Activated CD4-positive, alpha-beta T cell treated with anti-CD3 and anti-CD28 coated beads for 36 hours (primary cell): ENCODE measurements around the gene MEDAG. TPM values are rescaled to one million over a fixed set of nuclear protein-coding genes. Genes with fewer than 3 reads are reported as not detected.

ENCODE experiments used
- ATAC-seq: fragments of 200-7000 bp; cut with Tn5 transposase; one replicate; pipeline ENCODE4 v1.10.0; 2021; ENCODE audit warnings: mild to moderate bottlenecking, moderate library complexity
- CTCF ChIA-PET: fragments of 350-600 bp; sonication (Branson Sonifier 250); formaldehyde crosslinking; loops from one replicate; lab custom pipeline; 2021; ENCODE audit warnings: antibody characterized with exemption; lab: Charles Lee
- POLR2A ChIA-PET: fragments of 350-600 bp; sonication (Branson Sonifier 250); formaldehyde crosslinking; loops from one replicate; lab custom pipeline; 2021; ENCODE audit warnings: antibody characterized with exemption, inconsistent platforms; lab: Charles Lee
- DNase-seq: peaks from one replicate; pipeline ENCODE4 v3.0.0-alpha.2; 2020
- H3K27ac Mint-ChIP-seq: one replicate; pipeline ENCODE4 v1.8.0; 2021; ENCODE audit warnings: mixed read lengths
- H3K27me3 Mint-ChIP-seq: one replicate; pipeline ENCODE4 v1.8.0; 2021; ENCODE audit warnings: mixed read lengths
- H3K36me3 Mint-ChIP-seq: one replicate; pipeline ENCODE4 v1.8.0; 2021; ENCODE audit warnings: low read depth, mixed read lengths
- H3K4me1 Mint-ChIP-seq: one replicate; pipeline ENCODE4 v1.8.0; 2021; ENCODE audit warnings: mixed read lengths
- H3K4me3 Mint-ChIP-seq: one replicate; pipeline ENCODE4 v1.8.0; 2021; ENCODE audit warnings: mild to moderate bottlenecking, moderate library complexity, mixed read lengths
- H3K9me3 Mint-ChIP-seq: one replicate; pipeline ENCODE4 v1.8.0; 2021; ENCODE audit warnings: low read depth, mixed read lengths
- intact Hi-C, 2 experiments: fragments of 100-400 bp; cut with DNase I in 1 of 2; cut with micrococcal nuclease in 1 of 2; formaldehyde crosslinking; loops; one replicate each; pipeline versions ENCODE4 v1.14.2 to v1.15.1; 2022 to 2024; cut with DNase I, micrococcal nuclease
- total RNA-seq, 2 experiments: library from RNA; stranded (reverse); gene quantifications; one replicate each; pipeline ENCODE4 v1.2.3, GENCODE V29; 2021

Gene MEDAG
- total RNA-seq, 2 experiments from 2014 or later: not detected

DNA sequence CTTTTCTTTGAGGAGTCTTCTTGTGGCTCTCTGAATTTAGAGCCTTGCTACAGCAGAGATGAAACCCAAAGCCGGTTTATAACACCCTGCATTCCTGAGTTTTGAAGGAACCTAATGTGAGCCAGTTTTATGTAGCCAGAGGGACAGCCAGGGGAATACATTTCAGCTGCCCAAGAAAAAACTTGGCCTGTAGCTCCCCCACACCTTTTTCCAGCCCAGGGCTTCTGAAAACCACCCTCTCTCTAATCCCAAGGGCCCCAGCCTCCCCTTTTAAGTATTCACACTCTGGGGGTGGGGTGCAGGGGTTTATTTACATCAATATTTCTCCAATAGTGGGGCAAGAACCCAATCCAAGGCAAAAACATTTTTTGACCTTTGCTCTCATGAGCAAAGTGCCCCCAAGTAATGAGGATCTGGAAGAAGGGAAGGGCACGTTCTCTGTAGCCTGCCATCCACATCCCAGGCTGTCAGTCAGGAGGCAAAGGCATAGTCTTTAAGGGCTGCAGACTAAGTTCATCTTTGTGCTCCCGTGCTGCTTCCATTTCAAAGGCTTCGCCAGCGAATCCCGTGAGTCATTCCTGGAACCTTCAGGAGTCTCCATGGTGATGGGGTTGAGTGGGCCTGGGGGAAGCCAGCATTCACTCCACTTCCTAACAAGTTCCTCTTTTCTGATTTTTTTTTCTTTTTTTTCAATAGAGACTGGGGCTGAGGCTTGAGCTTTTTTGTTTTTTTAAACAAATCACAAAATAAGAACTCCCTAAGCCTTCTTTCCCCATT is 33.2 kb upstream of the MEDAG start:
- no peaks in the 10 kb centered on the region for H3K9me3 Mint-ChIP-seq
- no peaks in the 10 kb centered on the region for H3K36me3 Mint-ChIP-seq
- H3K27me3 Mint-ChIP-seq: peaks cover 8% of the 10 kb centered on the region
- no peak overlapping the region for H3K27ac Mint-ChIP-seq
- no peak for ATAC-seq
- H3K4me3 Mint-ChIP-seq: no peak overlapping the region
- intact Hi-C loops: no loop called here
- ChIA-PET POLR2A (no interaction called here), CTCF (interaction anchor here (0.6 to 0.9 kb wide), 3 partner anchors 14 to 704 kb away, joined by 3 read pairs; no protein-coding TSS in a partner anchor)
- DNase-seq: no peak
- H3K4me1 Mint-ChIP-seq: no peaks in the 10 kb centered on the region

DNA sequence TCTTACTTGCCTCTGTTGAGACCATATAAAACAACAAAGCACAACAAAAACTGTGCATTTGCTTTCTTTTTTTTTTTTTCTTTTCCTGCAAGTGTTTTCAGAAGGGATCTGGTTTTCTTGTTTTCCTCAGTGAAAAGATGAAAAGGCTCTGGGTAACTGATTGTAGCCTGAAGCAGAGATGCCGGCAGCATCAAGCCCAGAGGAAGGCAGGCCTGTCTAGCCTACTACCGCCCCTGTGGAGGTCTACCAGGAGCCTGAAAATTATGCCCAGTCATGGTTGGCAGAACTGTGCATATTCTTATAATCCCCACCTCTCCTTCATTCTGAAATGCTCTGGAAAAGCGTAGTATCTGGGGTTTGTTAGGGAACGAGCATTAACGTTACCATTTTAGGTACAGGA is 32.6 kb upstream of the MEDAG start:
- no peak overlapping the region for H3K27ac Mint-ChIP-seq
- no peak for DNase-seq
- POLR2A ChIA-PET: no interaction called here
- CTCF ChIA-PET: interaction anchor here (0.6 to 1.3 kb wide), 2 partner anchors 8 to 30 kb away, joined by 3 to 4 read pairs; no protein-coding TSS in a partner anchor
- ATAC-seq: no peak
- intact Hi-C loops: no loop called here
- H3K4me1 Mint-ChIP-seq: no peaks in the 10 kb centered on the region
- H3K27me3 Mint-ChIP-seq: peaks cover 8% of the 10 kb centered on the region
- no peak overlapping the region for H3K4me3 Mint-ChIP-seq
- H3K9me3 Mint-ChIP-seq: no peaks in the 10 kb centered on the region
- no peaks in the 10 kb centered on the region for H3K36me3 Mint-ChIP-seq

DNA sequence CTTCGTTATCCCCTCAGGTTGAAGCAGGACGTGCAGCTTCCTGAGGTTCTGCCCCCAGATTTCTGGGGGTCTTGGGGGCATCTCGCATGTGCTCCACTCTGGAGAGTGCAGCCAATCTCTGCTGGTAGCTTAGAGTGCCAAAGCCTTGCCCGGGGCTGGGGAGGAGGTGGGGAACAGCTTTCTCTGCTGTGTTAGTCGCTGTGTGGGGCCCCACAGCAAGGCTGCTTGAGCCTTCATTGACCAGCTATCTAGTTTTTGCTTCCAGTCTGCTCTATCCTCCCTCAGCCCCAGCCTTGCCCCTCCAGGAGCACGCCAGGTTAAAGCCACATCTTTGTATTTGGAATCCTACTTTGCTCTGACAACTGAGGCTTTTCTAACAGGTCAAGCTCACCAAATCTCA is 32.0 kb upstream of the MEDAG start:
- no peaks in the 10 kb centered on the region for H3K4me1 Mint-ChIP-seq
- H3K36me3 Mint-ChIP-seq: no peaks in the 10 kb centered on the region
- ChIA-PET CTCF (interaction anchor here (0.7 to 1.3 kb wide), 2 partner anchors 8 to 290 kb away, joined by 3 to 4 read pairs; no protein-coding TSS in a partner anchor), POLR2A (no interaction called here)
- no peak for ATAC-seq
- H3K4me3 Mint-ChIP-seq: no peak overlapping the region
- DNase-seq: no peak
- intact Hi-C loops: no loop called here
- no peaks in the 10 kb centered on the region for H3K9me3 Mint-ChIP-seq
- peaks cover 8% of the 10 kb centered on the region for H3K27me3 Mint-ChIP-seq
- no peak overlapping the region for H3K27ac Mint-ChIP-seq

DNA sequence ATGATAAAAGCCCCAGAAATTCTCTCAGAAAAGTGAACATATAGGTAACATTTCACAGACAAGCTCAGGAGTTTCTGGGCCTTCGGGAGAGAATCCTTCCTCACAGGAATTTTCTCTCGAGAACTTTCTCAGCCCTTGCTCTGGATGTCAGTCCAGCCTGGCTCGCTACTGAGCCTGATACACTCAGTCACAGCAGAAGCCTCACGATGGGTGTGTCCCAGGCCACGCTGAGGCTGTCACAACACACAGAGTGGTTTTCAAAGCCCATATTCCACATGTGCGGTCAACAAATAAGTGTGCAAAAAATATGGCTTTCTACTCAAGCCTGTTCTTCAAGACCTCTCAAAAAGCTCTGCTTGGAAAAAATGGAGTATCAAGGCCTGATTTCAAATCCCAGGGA is 31.5 kb upstream of the MEDAG start:
- POLR2A ChIA-PET: no interaction called here
- ATAC-seq (no peak), DNase-seq (no peak)
- CTCF ChIA-PET: interaction anchor here (0.7 to 1.3 kb wide), 2 partner anchors 9 to 291 kb away, joined by 3 to 4 read pairs; no protein-coding TSS in a partner anchor
- Mint-ChIP-seq H3K27ac (no peak overlapping the region), H3K4me3 (no peak overlapping the region), H3K4me1 (no peaks in the 10 kb centered on the region), H3K9me3 (no peaks in the 10 kb centered on the region), H3K36me3 (no peaks in the 10 kb centered on the region), H3K27me3 (peaks cover 7% of the 10 kb centered on the region)
- intact Hi-C loops: no loop called here

DNA sequence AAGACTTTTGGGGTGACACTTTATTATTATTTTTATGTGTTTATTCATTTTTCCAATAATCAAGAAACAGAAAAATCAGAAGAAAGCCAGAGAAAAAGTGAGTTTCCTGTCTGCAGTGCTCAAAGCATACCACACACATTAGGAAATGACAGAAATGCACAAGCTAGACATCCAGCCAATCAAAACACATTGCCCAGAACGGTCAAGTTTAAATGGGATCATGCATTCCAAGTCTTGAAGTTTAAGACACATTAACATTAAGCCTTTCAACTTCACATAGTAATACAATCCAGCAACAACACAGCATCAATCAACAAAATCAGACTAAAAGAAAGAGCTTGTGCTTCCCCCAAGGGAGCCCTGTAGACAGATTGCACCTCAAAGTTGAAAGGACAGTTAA is 28.7 kb upstream of the MEDAG start:
- ChIA-PET POLR2A (no interaction called here), CTCF (interaction anchor here (3.7 kb wide), 1 partner anchor 12 kb away, joined by 15 read pairs; no protein-coding TSS in a partner anchor)
- H3K4me1 Mint-ChIP-seq: no peaks in the 10 kb centered on the region

DNA sequence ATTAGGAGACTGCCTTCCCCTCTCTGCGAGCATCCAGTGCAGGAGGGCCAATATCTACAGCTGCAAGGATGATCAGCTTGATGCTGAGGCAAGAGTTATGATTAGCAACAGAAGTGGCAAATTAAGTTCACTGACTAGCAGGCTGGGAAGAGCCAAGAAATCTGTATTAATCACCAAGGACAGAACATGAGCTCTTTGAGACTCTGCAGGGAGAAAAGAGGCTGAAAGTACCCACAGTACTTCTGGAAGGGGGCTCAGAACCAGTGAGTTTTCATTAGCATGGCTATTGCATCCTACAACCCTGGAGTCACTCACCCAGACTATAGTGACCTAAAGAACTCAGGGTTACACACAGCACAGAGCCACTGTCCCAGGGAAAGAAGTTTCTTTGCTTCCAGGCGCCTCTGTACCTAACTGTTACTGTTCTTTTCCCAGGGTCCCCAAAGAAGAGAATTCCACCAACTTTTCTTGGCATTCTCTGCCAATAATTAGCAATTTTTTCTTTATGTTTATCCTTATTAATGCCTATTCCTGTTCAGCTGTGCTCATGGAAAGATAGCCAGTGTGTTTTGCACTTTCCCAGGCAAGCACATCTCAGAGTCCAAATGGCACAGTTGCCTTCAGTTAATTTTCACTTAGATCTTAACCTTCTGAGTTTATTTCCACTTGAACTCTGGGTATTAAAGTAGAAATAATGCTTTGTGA is 25.8 kb upstream of the MEDAG start:
- H3K36me3 Mint-ChIP-seq: peaks cover 1% of the 10 kb centered on the region

More for the DNA sequence above, 28.7 kb upstream of the MEDAG start:
- H3K27me3 Mint-ChIP-seq: peaks cover 14% of the 10 kb centered on the region
- no peak for DNase-seq
- no peaks in the 10 kb centered on the region for H3K36me3 Mint-ChIP-seq
- ATAC-seq: no peak
- no peaks in the 10 kb centered on the region for H3K9me3 Mint-ChIP-seq
- intact Hi-C loops: no loop called here
- H3K4me3 Mint-ChIP-seq: no peak overlapping the region
- no peak overlapping the region for H3K27ac Mint-ChIP-seq

DNA sequence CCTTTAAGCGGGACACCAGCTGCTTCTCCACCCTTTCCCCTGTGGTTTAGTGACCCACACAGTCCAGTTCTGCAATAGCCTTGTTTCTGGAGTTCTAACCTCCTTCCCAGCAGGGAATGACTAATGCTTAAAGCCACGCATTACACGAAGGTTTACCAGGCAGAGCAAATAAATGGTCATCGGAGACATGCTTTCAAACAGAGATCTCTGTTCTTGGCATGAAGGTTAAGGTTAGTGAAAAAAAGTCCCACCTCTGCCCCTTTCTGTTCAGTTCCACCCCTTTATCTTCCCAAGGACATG is 25.3 kb upstream of the MEDAG start:
- H3K36me3 Mint-ChIP-seq: peaks cover 1% of the 10 kb centered on the region

More for the DNA sequence above, 25.8 kb upstream of the MEDAG start:
- H3K4me1 Mint-ChIP-seq: peaks cover 11% of the 10 kb centered on the region
- no peak for DNase-seq
- CTCF ChIA-PET: interaction anchor here (0.6 to 3.7 kb wide), 3 partner anchors 15 to 89 kb away, joined by 3 to 15 read pairs (median 3); no protein-coding TSS in a partner anchor
- intact Hi-C loops: no loop called here
- POLR2A ChIA-PET: no interaction called here
- ATAC-seq: no peak
- H3K4me3 Mint-ChIP-seq: no peak overlapping the region
- peaks cover 7% of the 10 kb centered on the region for H3K9me3 Mint-ChIP-seq
- no peak overlapping the region for H3K27ac Mint-ChIP-seq
- peaks cover 16% of the 10 kb centered on the region for H3K27me3 Mint-ChIP-seq

DNA sequence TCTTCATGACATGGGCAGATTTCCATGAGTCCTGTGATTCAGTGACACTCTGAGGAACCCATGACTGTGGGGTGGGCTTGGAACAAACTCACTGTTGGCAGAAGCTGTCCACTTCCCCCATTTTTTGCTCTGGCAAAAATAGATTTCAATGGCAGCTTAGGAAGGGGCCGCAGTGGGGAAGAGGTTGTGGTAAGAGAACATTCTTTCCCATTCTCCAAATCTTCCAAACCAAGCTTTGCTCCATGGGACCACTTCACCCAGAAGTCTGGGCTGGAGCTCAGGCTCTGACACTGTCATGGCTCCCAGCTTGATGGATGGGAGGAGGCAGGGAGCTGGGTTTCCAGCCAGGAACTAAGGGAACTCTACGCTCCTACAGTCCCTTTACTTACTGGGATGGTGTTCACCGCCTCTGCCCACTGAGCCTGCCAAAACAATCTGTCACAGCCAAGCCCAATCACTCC is 24.9 kb upstream of the MEDAG start:
- no peak for DNase-seq
- peaks cover 1% of the 10 kb centered on the region for H3K36me3 Mint-ChIP-seq
- H3K9me3 Mint-ChIP-seq: peaks cover 7% of the 10 kb centered on the region
- no peak overlapping the region for H3K27ac Mint-ChIP-seq
- H3K4me1 Mint-ChIP-seq: peaks cover 12% of the 10 kb centered on the region
- H3K4me3 Mint-ChIP-seq: no peak overlapping the region
- no peak for ATAC-seq
- peaks cover 17% of the 10 kb centered on the region for H3K27me3 Mint-ChIP-seq
- ChIA-PET CTCF (no interaction called here), POLR2A (no interaction called here)
- intact Hi-C loops: no loop called here

More for the DNA sequence above, 25.3 kb upstream of the MEDAG start:
- ChIA-PET CTCF (interaction anchor here (0.6 kb wide), 1 partner anchor 41 kb away, joined by 3 read pairs; no protein-coding TSS in a partner anchor), POLR2A (no interaction called here)
- Mint-ChIP-seq H3K27me3 (peaks cover 17% of the 10 kb centered on the region), H3K4me1 (peaks cover 12% of the 10 kb centered on the region), H3K27ac (no peak overlapping the region), H3K9me3 (peaks cover 7% of the 10 kb centered on the region), H3K4me3 (no peak overlapping the region)
- no peak for DNase-seq
- no peak for ATAC-seq
- intact Hi-C loops: no loop called here

DNA sequence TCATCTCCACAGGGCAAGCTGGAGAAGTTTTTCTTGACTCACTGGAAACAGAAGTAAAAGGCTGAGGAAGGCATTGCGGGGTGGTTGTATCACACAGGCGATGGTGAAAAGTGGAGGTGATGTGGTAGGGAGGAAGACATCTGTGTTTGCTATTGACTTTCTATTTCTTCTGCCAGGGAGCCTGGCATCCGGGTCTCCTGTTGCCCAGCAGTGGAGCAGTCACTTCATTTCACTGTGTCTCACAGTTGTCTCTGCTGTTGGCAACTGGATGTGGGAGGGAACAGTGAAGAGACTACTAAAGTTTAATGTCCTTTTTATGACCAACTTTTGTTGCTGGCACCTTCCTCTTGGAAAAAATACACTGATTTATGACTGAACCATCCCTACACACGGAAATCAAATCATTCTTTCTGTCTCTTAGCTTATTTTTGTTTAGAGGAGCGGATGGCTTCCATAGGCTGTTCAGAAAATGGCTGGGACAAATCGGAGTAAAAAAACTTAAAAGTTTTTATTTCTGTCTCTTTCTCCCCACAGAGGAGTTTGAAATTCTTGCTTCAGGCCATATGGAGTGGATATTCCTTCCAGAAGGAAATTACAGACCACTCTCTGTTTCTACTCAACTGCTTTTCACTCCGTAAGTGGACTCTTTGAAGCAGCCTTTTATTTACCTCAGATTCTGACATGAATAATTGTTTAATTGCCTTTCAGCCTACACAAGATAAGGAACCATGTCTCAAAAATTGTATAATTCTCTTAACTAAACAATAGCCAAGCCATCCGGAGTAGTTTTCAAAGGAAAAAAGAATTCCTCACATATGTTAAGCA is 23.8 kb upstream of the MEDAG start:
- Mint-ChIP-seq H3K4me1 (peaks cover 12% of the 10 kb centered on the region), H3K27ac (no peak overlapping the region), H3K9me3 (peaks cover 7% of the 10 kb centered on the region), H3K36me3 (peaks cover 1% of the 10 kb centered on the region), H3K27me3 (peaks cover 22% of the 10 kb centered on the region), H3K4me3 (no peak overlapping the region)
- CTCF ChIA-PET: no interaction called here
- POLR2A ChIA-PET: no interaction called here
- ATAC-seq (no peak), DNase-seq (no peak)
- intact Hi-C loops: no loop called here

DNA sequence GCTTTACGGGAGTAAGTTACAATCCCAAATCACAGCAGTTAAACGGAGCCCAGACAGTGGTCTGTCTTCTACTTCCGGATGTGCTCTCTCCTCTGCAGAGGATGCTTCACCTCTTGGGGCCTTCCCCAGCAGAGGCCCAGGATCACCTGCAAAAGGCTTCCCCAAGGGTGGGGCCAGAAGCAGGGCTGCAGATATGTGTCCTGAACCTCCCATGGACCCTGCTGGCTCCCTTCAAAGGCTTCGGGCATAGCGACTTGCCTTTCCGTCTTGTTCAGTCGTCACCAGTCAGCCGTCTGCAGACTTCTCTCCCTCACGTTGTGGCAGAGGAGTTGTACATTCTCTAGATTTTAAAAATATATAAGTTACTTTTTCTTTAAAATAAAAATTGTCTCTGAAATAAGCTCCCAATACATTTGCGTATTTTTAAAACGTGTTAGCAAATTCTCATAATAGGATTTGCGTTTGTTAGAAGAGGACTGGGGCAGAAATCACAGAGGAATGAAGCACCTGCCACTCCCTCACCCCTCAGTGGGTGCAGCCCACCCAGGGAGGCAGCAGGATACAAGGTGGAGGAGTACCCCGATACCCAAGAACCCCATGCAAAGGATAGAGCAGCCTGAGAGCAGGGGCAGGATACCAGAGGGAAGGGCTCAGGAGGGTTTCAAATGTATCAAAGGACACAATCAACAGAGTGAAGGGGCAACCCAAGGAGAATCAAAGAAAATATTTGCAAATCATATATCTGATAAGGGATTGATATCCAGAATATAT is 22.9 kb upstream of the MEDAG start:
- POLR2A ChIA-PET: no interaction called here
- no peak for DNase-seq
- intact Hi-C loops: no loop called here
- no peak for ATAC-seq
- Mint-ChIP-seq H3K27ac (no peak overlapping the region), H3K36me3 (peaks cover 1% of the 10 kb centered on the region), H3K4me3 (no peak overlapping the region), H3K4me1 (peaks cover 12% of the 10 kb centered on the region), H3K9me3 (peaks cover 7% of the 10 kb centered on the region), H3K27me3 (peaks cover 23% of the 10 kb centered on the region)
- CTCF ChIA-PET: no interaction called here
